H1 (cell line): ENCODE results near the gene GIMAP5. TPM values are rescaled to one million over a fixed set of nuclear protein-coding genes. Genes with fewer than 3 reads are reported as not detected.

Experiments used
- ASH2L ChIP-seq: fragments of 200-600, 300-600 bp; sonication (generic); IDR thresholded peaks from one replicate; pipeline ENCODE4 v1.7.1; 2017; ENCODE audit warnings: low read length
- BCL11A ChIP-seq, 2 experiments: IDR thresholded peaks; one replicate each; pipeline ENCODE4 v1.6.1; 2011; ENCODE audit warnings: low read depth in 2 of 2, low read length in 2 of 2, mild to moderate bottlenecking in 2 of 2
- CHD2 ChIP-seq: IDR thresholded peaks from 2 replicates; pipeline ENCODE4 v1.6.1; 2012; ENCODE audit warnings: low read length, improper control_type of control experiment
- CHD7 ChIP-seq: fragments of 300-600 bp; sonication (generic); IDR thresholded peaks from 2 replicates; pipeline ENCODE4 v1.7.1; 2012; ENCODE audit warnings: low read length, moderate library complexity, mild to moderate bottlenecking, inconsistent platforms; ENCODE audit not compliant: insufficient replicate concordance
- EGR1 ChIP-seq: IDR thresholded peaks from 2 replicates; pipeline ENCODE4 v1.6.1; 2011; ENCODE audit warnings: low read depth, low read length, borderline replicate concordance
- KDM1A ChIP-seq: fragments of 200-600, 300-600 bp; sonication (generic); IDR thresholded peaks from 2 replicates; pipeline ENCODE4 v1.7.1; 2016; ENCODE audit warnings: mild to moderate bottlenecking, low read length, borderline replicate concordance
- MAFK ChIP-seq: IDR thresholded peaks from 2 replicates; pipeline ENCODE4 v1.6.1; 2012; ENCODE audit warnings: low read depth, mild to moderate bottlenecking, improper control_type of control experiment, low read length
- POU5F1 ChIP-seq: IDR thresholded peaks from 2 replicates; pipeline ENCODE4 v1.6.1; 2011; ENCODE audit warnings: low read depth, mild to moderate bottlenecking, low read length, moderate library complexity
- SAP30 ChIP-seq: fragments of 300-600 bp; sonication (generic); IDR thresholded peaks from 2 replicates; pipeline ENCODE4 v1.7.1; 2012; ENCODE audit warnings: low read length, moderate library complexity, mild to moderate bottlenecking, inconsistent platforms; ENCODE audit not compliant: insufficient read depth, insufficient replicate concordance
- SRF ChIP-seq: IDR thresholded peaks from 2 replicates; pipeline ENCODE4 v1.6.1; 2011; ENCODE audit warnings: mild to moderate bottlenecking, low read depth, low read length, moderate library complexity
- polyA plus RNA-seq, 7 experiments: library from polyadenylated mRNA; depleted of rRNA in 3 of 7; stranded (reverse) in 5 of 7; unstranded in 2 of 7; fragments of >200 nt in 5 of 7; fragments of 200-250 nt in 2 of 7; gene quantifications; 1 replicate in 5 of 7; 2 replicates in 1 of 7; 4 replicates in 1 of 7; pipeline versions ENCODE4 v1.2.1 to v1.2.3, GENCODE V29; 2011 to 2013; ENCODE audit warnings: missing spikeins in 2 of 7, mixed read lengths in 2 of 7
- total RNA-seq: library from RNA; stranded (reverse); fragmentation: NEBNext Ultra II Directional; extraction: Animal tissue kit (Norgen Biotek cat#: 25700); gene quantifications from 2 replicates; pipeline ENCODE4 v1.2.1, GENCODE V29; 2021

Gene GIMAP5
- total and polyA plus RNA-seq, 2 of the 8 experiments (the other 6 are each of a cell fraction or from before 2014, with no cell fraction given) = not detected

GRCh38 chr7:150735596-150736358, 1.4 kb upstream of the GIMAP5 start (continued):
- peak; percentile 64 for TF ChIP-seq CHD7
- peak; percentile 56; the same call in 1 of the 2 replicates for TF ChIP-seq EGR1
- no peak for TF ChIP-seq SRF
- TF ChIP-seq POU5F1 = peak; percentile 100
- 0 out of 2 replicates have a peak, but pooled peaks have one; percentile 34 for TF ChIP-seq CHD2
- peak; percentile 25 to 57 for TF ChIP-seq BCL11A (IDR thresholded peaks at IDR 0.05; ENCODE audit: low read depth in 2 of 2, low read length in 2 of 2)
- TF ChIP-seq ASH2L = no peak
- no peak for TF ChIP-seq SAP30
- TF ChIP-seq MAFK = no peak
- no peak for TF ChIP-seq KDM1A
